ENCODE measurements around the gene HBS1L.

DNA sequence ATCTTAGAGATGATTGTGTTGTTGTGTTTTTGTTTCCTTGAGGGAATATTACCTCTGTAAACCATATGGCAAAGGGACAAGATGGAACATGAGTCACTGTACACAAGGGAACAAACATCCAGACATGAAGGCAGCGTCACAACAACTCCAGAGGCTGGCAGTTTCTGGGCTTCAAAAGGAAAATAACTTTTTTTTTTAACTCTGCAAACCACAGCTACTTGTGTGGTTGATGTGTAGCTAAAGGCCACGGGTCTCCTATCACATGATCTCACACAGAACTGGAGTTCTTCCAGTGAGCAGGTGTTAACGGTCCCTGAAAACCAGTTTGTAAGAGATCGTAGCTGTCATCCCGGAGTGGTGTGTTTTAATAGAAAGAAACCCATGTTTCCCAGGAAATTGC, 33.2 kb upstream of the HBS1L start:
- TF ChIP-seq MEF2A (IDR thresholded peaks at IDR 0.05; ENCODE audit: insufficient read depth, low read depth, low read length) (0 out of 2 replicates have a peak, but pooled peaks have one; percentile 12), EZH2 (IDR thresholded peaks at IDR 0.05; ENCODE audit: borderline replicate concordance, control insufficient read depth, low read depth, low read length) (no peak), YBX1 (IDR thresholded peaks at IDR 0.05) (no peak), IRF4 (IDR thresholded peaks at IDR 0.05; ENCODE audit: low read depth, low read length) (no peak), POLR2AphosphoS5 (IDR thresholded peaks at IDR 0.05; ENCODE audit: low read length) (no peak), RCOR1 (conservative IDR thresholded peaks at IDR 0.05; ENCODE audit: low read depth, low read length) (no peak), EP300 (IDR thresholded peaks at IDR 0.05; ENCODE audit: borderline replicate concordance in 1 of 2, control insufficient read depth in 1 of 2, low read depth in 2 of 2, low read length in 2 of 2) (peak in 1 of 2 experiments; percentile 53; a peak in 1 of 4 replicates), SUPT20H (IDR thresholded peaks at IDR 0.05; ENCODE audit: borderline replicate concordance, control insufficient read depth, low read depth, low read length) (no peak), TARDBP (IDR thresholded peaks at IDR 0.05; ENCODE audit: borderline replicate concordance) (no peak), SIN3A (IDR thresholded peaks at IDR 0.05; ENCODE audit: low read depth, low read length) (no peak), BRCA1 (IDR thresholded peaks at IDR 0.05; ENCODE audit: low read depth, low read length) (no peak), POLR2A (IDR thresholded peaks at IDR 0.05; ENCODE audit: low read depth, low read length) (no peak), YY1 (IDR thresholded peaks at IDR 0.05; ENCODE audit: low read depth, low read length) (no peak)
- TF ChIP-seq, protein P1, sequence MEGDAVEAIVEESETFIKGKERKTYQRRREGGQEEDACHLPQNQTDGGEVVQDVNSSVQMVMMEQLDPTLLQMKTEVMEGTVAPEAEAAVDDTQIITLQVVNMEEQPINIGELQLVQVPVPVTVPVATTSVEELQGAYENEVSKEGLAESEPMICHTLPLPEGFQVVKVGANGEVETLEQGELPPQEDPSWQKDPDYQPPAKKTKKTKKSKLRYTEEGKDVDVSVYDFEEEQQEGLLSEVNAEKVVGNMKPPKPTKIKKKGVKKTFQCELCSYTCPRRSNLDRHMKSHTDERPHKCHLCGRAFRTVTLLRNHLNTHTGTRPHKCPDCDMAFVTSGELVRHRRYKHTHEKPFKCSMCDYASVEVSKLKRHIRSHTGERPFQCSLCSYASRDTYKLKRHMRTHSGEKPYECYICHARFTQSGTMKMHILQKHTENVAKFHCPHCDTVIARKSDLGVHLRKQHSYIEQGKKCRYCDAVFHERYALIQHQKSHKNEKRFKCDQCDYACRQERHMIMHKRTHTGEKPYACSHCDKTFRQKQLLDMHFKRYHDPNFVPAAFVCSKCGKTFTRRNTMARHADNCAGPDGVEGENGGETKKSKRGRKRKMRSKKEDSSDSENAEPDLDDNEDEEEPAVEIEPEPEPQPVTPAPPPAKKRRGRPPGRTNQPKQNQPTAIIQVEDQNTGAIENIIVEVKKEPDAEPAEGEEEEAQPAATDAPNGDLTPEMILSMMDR (IDR thresholded peaks at IDR 0.05 in 2 of 3, conservative IDR thresholded peaks at IDR 0.05 in 1 of 3; ENCODE audit: control insufficient read depth in 2 of 3, extremely low read depth in 1 of 3, insufficient read depth in 1 of 3, low read depth in 3 of 3, low read length in 3 of 3), result no peak

Measured in GM12878 (cell line).